HG02852 (cell line): ENCODE measurements around the gene LRP1B.
A peak's percentile ranks its signal among the peaks of the same experiment; 100 is the strongest.
"Not testable (repeated sequence)": the region's sequence is repeated elsewhere in the genome, so short reads cannot be mapped to it uniquely, and the experiment has no call there.

Experiments
- ATAC-seq: cut with Tn5 transposase; IDR thresholded peaks from one replicate; pipeline ENCODE4 v1.9.1; 2021; ENCODE audit warnings: mild to moderate bottlenecking, moderate library complexity; ENCODE audit not compliant: unreplicated experiment

The LRP1B gene

DNA sequence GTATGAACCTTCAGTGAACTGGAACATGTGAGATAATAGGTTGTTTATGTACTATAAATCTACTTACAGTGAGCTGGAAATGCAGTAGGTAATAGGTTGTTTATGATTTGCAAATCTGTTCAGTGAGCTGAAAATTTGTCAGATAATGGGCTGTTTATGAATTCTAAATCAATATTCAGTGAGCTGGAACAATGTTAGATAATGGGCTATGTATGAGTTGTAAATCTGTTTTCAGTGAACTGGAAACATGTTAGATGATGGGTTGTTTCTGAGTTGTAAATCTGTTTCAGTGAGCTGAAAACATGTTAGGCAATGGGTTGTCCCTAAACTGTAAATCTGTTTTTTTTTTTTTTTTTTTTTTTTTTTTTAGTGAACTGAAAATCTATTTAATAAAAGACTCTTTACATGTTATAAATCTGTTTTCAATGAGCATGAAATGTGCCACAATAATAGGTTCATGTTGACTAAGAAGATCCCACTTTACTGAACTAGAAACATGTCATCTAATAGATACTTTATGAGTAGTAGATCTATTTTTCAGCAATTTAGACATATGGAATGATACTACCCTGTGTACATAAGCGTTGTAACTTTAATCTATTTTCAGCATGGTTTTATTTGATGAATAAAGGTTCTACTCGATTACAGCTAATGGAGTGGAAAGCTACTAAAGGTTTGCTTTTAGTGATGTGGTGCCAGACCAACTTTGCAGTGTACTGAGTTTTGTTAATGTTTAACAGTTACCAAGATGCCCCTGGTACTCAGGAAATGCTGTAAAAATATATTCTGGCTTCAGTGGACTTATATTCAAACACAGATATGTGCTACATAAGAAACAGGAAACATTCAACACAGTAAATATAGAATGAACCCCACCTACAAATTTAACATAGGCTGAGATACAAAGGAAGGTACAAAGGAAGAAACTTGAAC lies 1471.8 kb downstream of the LRP1B start:
- ATAC-seq = no peak

DNA sequence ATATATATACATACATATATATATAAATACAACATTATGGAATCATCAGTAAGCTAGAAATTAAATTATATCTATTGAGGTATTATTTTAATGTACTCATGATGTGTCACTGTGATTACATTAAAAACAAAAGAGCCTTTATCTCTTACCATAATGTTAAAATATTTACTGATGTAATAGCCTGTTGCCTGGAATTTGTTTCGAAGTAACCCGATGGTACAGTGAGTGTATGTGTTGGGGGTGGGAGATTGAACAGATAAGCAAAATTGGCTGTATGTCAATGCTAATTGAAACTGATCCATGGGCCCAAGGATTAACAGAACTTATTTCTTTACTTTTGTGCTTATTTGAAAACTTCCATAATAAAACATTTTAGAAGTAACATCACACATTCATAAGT lies 1473.2 kb downstream of the LRP1B start:
- no peak for ATAC-seq

DNA sequence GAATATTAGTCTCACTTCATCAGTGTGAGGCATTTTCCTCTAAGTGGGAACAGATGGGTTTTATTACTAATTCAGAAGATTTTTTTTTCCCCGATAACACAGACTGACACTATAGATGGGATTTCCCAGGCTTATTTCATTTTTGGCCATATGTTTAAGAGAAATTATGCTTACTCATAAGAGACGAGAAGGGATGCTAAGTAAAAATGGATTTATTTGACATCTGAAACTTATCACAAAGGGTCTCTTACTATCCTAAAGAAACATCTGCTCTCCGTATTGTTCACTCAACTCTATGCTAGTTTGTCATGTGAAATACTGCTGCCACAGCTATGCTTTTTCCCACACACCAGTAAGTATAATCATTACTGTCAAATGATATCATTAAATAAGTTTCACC lies 1476.3 kb downstream of the LRP1B start:
- ATAC-seq = no peak

DNA sequence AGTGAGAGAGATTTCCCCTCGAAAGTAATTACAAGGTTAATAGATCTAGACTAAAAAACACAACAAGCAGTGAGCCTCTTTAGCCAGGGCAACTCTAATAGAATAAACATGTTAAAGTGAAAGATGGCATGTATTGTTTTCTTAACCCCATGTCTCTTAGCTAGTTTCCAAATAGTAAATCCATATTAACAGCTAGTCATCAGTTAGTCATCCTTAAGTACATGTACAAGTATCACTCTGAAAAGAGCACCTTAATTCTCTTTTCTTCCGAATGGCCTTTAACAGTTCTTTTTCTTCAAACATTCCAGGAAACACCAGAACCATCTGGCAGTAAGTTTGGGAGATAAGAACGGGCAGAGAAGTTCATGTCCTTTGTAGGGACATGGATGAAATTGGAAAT lies 1480.0 kb downstream of the LRP1B start:
- ATAC-seq = no peak

DNA sequence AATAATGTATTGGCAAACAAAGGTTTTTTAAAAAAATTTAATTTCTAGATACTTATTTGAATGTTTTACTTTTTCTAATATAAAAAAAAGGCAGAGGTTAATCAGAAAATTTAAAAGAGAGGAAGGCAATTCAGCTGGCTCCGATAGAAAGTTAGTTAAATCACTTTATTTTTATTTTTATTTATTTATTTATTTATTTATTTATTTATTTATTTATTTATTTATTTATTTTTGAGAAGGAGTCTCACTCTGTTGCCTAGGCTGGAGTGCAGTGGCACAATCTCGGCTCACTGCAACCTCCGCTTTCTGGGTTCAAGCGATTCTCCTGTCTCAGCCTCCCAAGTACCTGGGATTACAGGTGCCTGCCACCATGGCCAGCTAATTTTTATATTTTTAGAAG lies 1480.7 kb downstream of the LRP1B start:
- not testable (repeated sequence) for ATAC-seq

DNA sequence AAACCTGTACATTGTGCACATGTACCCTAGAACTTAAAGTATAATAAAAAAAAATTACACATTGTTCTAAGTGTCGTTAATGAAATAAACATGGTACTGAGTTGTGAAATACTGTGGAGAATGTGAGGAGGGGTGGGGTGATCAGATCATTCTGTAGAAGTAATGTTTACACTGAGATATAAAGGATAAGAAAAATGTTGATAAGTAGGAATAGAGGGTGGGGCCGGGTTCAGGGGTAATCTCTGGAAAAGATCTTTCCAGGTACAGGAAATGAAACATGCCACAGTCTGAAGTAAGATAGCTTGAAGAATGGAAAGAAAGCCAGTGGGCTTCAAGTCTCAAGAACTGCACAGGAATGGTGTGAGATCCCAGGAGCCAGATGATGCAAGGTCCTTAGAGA lies 1482.4 kb downstream of the LRP1B start:
- no peak for ATAC-seq

DNA sequence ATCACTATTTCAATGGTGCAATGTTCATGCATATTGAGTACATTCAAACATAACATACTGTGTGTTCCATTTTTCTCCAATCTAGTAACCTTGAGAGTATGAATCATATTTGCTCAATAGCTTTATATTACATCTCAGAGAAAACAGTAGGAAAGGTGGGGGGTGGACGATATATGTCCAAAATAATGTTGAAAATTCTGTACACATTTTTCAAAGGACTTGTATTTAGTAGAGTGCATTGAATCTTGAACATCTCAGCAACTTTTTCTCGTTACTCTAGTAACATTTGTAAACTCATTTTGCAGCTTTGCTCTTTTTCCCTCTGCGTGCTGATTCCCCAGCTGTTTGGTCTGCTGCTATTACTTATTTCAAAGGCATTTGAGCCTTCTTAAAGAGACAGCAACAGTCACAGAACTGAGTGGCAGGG lies 1487.0 kb downstream of the LRP1B start:
- ATAC-seq = no peak

DNA sequence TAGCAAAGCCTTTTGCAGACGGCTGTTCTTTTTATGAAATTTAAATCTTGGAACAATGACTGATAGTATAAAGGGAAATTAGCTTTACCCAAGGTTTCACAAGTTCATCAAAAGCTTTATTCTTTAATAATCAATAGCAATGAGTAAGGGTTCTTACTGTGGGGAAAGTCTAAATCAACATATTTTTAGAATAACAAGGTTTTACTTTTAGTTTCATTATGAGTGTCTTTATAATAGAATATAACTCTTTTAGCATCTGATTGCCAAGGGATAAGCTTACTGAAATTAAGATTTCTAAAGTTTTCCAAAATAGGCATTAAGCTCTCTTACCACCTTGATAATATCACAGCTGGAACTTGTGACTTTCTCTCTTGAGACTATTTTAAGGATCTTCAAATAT lies 1489.7 kb downstream of the LRP1B start:
- ATAC-seq = no peak

DNA sequence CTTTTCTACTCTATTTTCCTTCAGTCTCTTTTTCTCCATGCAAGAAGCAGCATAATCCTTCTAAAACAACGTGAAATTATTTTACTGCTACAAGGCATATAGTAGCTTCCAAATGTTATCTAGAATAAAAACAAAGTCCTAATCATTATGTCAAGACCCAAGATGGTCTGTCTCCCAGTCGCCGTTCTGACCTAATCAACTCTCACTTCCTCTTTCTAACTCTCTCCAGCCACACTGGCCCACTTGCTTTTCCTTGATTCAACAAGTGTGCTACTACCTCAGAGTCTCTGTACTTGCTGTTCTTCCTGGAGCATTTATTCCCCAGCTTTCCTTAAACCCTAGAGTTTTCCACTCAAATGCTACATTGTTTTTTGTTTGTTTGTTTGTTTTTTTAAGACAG lies 1491.2 kb downstream of the LRP1B start:
- peak; percentile 88 for ATAC-seq

DNA sequence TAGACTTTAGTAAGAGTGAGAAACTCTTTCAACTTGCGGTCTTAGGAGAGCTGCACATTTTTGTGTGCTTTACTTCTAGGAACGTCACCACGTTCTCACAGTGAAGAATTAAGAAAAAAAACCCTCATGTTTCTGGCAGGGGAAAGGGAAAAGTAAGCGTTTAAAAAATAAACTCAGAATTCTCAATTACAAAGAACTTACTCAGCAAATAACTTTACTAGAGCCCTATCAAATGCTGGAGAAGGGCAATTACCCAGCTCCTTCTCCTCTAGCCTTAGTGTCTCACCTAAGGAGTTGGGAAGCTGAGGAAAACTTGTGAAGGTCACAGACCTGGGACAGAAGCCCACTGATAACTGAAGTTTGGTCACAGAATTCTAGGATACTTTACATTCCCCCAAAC lies 1500.3 kb downstream of the LRP1B start:
- no peak for ATAC-seq

DNA sequence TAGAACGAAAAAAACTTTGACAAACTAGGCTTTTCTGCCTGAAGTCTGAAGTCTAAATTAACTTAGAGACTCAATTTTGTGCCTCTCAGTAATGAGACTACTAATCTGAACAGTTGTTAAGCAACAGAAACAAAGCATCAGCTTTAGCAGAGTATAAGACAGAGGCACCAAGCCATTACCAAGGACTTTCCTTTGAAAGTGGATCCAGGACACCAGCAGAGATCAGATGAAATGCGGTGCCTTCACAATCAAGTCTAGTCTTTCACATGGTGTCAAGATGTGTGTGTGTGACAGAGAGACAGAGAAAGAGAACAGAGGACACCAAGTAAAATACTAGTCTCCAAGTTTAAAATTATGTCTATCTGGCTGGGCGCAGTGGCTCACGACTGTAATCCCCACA lies 1502.9 kb downstream of the LRP1B start:
- ATAC-seq = no peak

DNA sequence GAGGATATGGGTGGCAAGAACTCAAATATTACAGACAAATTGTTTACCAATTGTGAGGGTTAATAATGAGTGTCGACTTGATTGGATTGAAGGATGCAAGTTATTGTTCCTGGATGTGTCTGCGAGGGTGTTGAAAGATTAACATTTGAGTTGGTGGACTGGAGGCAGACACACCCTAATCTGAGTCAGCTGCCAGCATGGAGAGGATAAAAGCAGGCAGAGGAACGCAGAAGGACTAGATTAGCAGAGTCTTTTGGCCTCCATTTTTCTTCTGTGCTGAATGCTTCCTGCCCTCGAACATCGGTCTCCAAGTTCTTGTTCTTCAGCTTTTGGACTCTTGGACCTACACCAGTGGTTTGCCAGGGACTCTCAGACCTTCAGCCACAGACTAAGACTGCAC lies 1503.7 kb downstream of the LRP1B start:
- ATAC-seq = no peak

DNA sequence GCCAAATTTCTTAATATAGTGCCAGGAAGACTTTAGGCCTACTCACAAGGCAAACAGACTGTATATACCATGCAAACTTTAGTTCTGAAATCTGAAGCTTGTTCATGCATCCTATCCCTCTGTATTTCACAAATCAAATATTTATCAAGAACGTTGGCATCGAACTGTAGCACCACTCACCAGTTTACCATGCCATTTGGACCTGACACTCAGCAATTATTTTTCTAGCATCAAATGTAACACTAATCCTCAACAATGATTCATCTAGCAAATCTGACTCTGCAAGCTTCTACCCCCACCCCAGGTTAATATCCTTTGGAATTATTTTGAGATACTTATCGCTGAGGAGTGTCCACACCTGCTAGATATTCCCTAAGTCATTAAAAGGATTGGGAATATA lies 1506.6 kb downstream of the LRP1B start:
- ATAC-seq = no peak

DNA sequence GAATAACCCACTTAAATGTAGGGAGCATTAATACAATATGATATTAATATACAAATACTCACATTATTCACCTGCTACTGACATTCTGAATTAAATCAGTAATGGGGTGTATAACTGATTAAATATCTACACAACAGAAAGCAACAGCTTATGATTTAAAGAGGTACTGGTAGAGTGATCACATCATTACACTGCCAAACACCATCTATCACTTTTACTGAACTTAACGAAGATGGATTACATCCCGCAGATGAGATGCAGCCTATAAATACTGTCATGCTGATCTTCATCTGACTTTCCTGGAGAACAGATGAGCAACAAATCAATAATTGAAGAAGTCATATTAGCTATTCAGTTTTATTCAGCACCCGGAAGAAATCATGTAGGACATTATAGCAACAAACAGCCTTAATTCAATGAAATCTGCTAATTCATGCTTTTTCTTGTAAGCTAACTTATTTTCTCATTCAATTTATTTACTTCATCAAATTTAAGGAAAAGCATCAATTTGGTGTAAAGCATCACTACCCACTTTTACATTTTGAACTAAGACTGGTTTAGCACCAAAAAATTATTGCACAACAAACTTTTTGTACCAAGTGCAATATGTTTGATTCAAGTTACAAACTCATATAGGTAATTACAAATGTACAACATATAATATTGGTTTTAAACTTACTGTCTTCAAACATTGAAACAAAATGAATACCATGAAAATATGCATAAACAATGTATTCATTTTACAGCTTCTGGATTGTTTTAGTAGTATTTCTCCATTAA lies 1509.0 kb downstream of the LRP1B start:
- no peak for ATAC-seq

DNA sequence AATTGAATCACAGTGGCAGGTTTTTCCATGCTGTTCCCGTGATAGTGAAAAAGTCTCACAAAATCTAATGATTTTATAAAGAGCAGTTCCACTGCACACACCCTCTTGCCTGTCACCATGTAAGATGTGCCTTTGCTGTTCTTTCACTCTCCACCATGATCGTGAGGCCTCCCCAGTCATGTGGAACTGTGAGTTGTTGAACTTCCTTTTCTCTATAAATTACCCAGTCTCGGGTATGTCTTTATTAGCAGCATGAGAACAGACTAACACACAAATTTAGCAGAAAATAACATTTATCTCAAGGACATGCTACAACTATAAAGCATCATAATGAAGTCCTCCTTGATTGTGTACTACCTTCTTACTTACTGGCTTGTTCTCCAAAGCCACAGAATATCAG lies 1526.0 kb downstream of the LRP1B start:
- ATAC-seq = peak; percentile 75

DNA sequence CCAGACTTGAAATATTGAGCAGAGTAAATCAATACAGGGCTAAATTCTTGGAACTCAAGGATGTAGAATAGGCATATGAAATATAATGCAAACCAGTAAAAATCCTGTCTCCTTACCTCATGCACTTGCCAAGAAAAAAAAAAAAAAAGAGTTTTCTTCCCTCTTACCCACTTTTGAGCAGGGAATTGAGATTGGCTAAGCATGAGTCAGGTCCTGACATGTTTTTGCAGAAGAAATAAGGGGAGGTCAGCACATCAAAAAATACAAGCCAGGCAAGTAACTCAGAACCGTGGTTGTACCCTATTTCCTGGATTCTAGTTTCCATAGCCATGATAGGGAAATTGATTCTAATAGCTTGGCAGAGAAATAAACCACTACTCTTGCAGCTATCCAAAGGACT lies 1526.7 kb downstream of the LRP1B start:
- no peak for ATAC-seq

DNA sequence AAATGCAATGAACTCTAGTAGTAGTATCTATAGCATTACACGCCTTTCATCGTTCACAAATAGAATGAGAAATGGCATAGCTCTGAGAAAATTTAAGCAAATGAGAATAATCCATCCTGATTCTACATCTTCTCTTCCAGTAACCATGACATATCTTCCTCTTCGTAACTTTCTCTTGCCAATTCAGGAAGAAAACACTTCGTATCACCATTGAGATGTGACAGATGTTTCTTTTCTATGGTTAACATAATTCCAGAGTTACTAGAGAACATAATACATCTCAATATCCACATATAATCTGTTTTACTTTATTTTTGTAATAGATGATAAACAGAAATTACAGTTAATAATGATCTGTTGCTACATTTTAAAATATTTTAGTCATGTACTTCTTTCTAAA lies 1527.4 kb downstream of the LRP1B start:
- no peak for ATAC-seq

DNA sequence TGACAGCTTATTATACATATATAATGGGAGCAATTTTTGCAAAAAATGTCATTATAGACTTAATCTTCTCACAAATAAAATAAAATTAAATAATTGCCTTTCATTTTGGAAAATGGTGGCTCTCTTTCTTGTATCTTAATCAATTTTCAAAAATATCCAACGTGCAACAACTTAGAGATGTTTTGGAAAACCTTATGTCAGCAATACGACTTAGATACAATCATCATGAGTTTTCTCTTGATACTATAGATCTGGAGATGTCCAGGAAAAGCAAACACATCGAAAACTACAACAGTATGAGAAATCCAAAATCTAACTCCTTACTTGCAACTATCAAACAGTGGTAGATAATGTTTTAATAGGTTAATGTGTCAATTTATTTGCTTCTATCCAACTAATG lies 1529.0 kb downstream of the LRP1B start:
- ATAC-seq = no peak

DNA sequence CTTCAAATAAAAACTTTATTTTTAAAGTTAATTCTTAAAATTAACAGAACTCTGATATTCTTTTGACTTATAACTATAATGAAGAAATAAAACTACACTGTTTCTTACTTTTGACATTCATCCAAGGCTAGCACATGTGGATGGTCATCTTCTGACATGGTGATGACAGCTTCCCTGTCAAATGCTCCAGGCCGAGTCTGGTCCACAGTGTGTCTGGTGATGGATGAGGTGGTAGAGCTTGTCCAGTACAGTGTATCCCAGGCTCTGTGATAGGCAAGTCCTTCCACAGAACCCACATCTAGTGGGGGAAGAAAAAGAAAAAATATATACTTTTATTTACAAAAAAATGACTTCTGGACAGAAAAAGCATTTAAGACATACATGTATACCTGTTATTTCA lies 1529.5 kb downstream of the LRP1B start:
- no peak for ATAC-seq

DNA sequence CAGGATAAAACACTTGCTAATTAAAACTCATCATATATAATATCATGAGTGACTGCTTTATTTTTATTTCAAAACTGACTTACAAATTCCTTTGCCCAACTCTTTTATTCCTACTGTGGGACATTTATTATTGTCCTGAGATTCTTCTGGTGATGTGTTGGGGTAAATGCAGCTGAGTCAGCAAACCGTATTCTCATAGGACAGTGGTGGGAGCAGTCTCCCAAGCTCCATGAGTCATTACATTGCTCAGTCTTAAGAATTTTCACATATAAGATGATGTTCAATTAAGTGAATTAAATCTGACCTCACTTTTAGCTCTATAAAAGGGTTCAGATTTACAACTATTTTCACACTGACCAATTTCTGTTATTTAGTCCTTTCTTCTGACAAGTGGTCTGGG lies 1530.7 kb downstream of the LRP1B start:
- no peak for ATAC-seq

DNA sequence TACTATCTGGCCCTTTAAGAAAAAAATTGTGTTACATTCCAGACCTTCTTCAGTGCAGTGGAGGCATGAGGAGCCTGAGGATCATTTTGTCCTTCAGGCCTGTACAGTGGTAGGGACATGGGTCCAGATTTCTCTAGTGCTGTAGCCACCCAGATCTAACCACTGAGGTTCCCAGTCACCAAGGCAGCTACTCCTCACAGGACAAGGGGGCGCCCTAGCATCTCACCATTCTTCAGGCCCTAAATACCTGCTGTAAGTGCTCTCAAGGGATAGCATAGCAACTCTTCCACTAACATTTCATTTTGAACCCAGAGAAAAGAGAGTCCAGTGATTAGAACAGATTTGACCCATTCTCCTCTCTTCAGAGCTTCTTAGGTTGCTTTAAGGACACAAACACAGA lies 1533.0 kb downstream of the LRP1B start:
- no peak for ATAC-seq

DNA sequence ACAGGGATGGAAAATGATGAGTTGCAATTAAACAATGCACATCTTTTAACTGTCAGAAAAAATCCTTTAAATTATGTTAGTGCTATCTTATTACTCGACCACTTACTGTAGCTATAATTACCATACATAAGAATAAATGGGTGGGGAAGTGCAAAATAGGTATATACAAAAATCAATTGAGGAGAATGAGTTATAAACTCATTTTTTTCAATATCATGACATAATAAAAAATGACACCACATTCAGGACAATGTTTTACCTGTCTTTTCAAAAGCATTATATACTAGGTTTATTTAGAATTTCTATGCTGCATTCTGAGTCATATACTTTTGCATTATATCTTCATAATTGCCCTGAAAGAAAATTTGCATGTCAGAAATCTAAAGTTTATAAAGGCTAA lies 1533.6 kb downstream of the LRP1B start:
- ATAC-seq = no peak
